SH-SY5Y (cell line): ENCODE results near the gene TMEM120B.

Experiments
- GATA2 ChIP-seq: IDR thresholded peaks from 2 replicates; pipeline ENCODE4 v1.6.1; 2011; ENCODE audit warnings: mild to moderate bottlenecking, low read depth, low read length
- GATA3 ChIP-seq: IDR thresholded peaks from 2 replicates; pipeline ENCODE4 v1.6.1; 2011; ENCODE audit warnings: low read depth, mild to moderate bottlenecking, low read length, moderate library complexity

- no peak for TF ChIP-seq GATA3
- no peak for TF ChIP-seq GATA2
These were observed at the start of gene TMEM120B for GRCh38 chr12:121712461-121713256.
